ENCODE results near the gene PROC. TPM values are rescaled to one million over a fixed set of nuclear protein-coding genes. Genes with fewer than 3 reads are reported as not detected.
"Not testable (repeated sequence)": the region's sequence is repeated elsewhere in the genome, so short reads cannot be mapped to it uniquely, and the experiment has no call there.

PROC gene
- total RNA-seq, 1 donor from 2014 or later, result not detected

GRCh38 chr2:127427376-127428056 is 9.3 kb downstream of the PROC start:
- DNase-seq (ENCODE audit: low spot score), result no peak

- DNase-seq (ENCODE audit: low spot score), result no peak
Observed at GRCh38 chr2:127428057-127428814, 10.0 kb downstream of the PROC start.

- no peak for DNase-seq (ENCODE audit: low spot score)
Observed at GRCh38 chr2:127428815-127429109, 10.5 kb downstream of the PROC start.

GRCh38 chr2:127429291-127429690 is 11.1 kb downstream of the PROC start:
- peak; percentile 9 for DNase-seq (ENCODE audit: low spot score)

- DNase-seq (ENCODE audit: low spot score), result peak; percentile 25
Observed at GRCh38 chr2:127429844-127430425, 11.7 kb downstream of the PROC start.

GRCh38 chr2:127431408-127432023 is 13.3 kb downstream of the PROC start:
- DNase-seq (ENCODE audit: low spot score), result peak; percentile 40

- DNase-seq (ENCODE audit: low spot score), result no peak
Observed at GRCh38 chr2:127434515-127434914, 16.3 kb downstream of the PROC start.

GRCh38 chr2:127437056-127437455 is 18.8 kb downstream of the PROC start:
- no peak for DNase-seq (ENCODE audit: low spot score)

GRCh38 chr2:127437781-127438726 is 19.8 kb downstream of the PROC start:
- DNase-seq (ENCODE audit: low spot score), result no peak

- no peak for DNase-seq (ENCODE audit: low spot score)
Observed at GRCh38 chr2:127439343-127439742, 21.1 kb downstream of the PROC start.

GRCh38 chr2:127448526-127448925 is 30.3 kb downstream of the PROC start:
- no peak for DNase-seq (ENCODE audit: low spot score)

- no peak for DNase-seq (ENCODE audit: low spot score)
Observed at GRCh38 chr2:127449414-127449813, 31.2 kb downstream of the PROC start.

- DNase-seq (ENCODE audit: low spot score), result no peak
Observed at GRCh38 chr2:127449898-127450297, 31.7 kb downstream of the PROC start.

GRCh38 chr2:127451981-127452380 is 33.8 kb downstream of the PROC start:
- DNase-seq (ENCODE audit: low spot score), result no peak

- not testable (repeated sequence) for DNase-seq (ENCODE audit: low spot score)
Observed at GRCh38 chr2:127452423-127452822, 34.2 kb downstream of the PROC start.

GRCh38 chr2:127453013-127453391 is 34.8 kb downstream of the PROC start:
- no peak for DNase-seq (ENCODE audit: low spot score)

GRCh38 chr2:127453392-127454171 is 35.4 kb downstream of the PROC start:
- DNase-seq (ENCODE audit: low spot score), result no peak

GRCh38 chr2:127454595-127455565 is 36.7 kb downstream of the PROC start:
- DNase-seq (ENCODE audit: low spot score), result no peak
